Loucy (cell line): ENCODE data around the gene CASZ1.

Source experiments
- H2AFZ ChIP-seq: fragments of 200-600 bp; sonication (generic); 2 replicates; pipeline ENCODE4 v1.6.0; 2016; ENCODE audit warnings: antibody characterized with exemption, mild to moderate bottlenecking, low read length, moderate library complexity
- H3F3A ChIP-seq: fragments of 200-600 bp; 2 replicates; pipeline ENCODE4 v1.6.0; 2016; ENCODE audit warnings: antibody characterized with exemption, low read depth, mild to moderate bottlenecking
- H3K27me3 ChIP-seq: fragments of 200-600 bp; sonication (generic); 2 replicates; pipeline ENCODE4 v1.6.1; 2014; ENCODE audit warnings: low read length, mild to moderate bottlenecking; ENCODE audit not compliant: insufficient read depth, poor library complexity, severe bottlenecking
- H3K36me3 ChIP-seq: fragments of 200-600 bp; sonication (generic); 2 replicates; pipeline ENCODE4 v1.6.1; 2016; ENCODE audit warnings: low read length; ENCODE audit not compliant: insufficient read depth
- H3K4me1 ChIP-seq: fragments of 200-600 bp; sonication (generic); 2 replicates; pipeline ENCODE4 v1.5.1; 2014; ENCODE audit warnings: low read length, mild to moderate bottlenecking; ENCODE audit not compliant: insufficient read depth, poor library complexity, severe bottlenecking
- H3K4me2 ChIP-seq: fragments of 200-600 bp; sonication (generic); 2 replicates; pipeline ENCODE4 v1.6.0; 2014; ENCODE audit warnings: antibody characterized with exemption, low read length, low read depth, mild to moderate bottlenecking; ENCODE audit not compliant: poor library complexity, severe bottlenecking
- H3K4me3 ChIP-seq: fragments of 200-600 bp; sonication (generic); 2 replicates; pipeline ENCODE4 v1.5.1; 2014; ENCODE audit warnings: low read length, mild to moderate bottlenecking, mixed read lengths; ENCODE audit not compliant: poor library complexity, severe bottlenecking
- H3K79me2 ChIP-seq: fragments of 200-600 bp; sonication (generic); 2 replicates; pipeline ENCODE4 v1.6.1; 2014; ENCODE audit warnings: low read length; ENCODE audit not compliant: insufficient read depth
- H3K9ac ChIP-seq: fragments of 200-600 bp; sonication (generic); 2 replicates; pipeline ENCODE4 v1.6.0; 2014; ENCODE audit warnings: mild to moderate bottlenecking, low read depth, low read length, moderate library complexity; ENCODE audit not compliant: poor library complexity, severe bottlenecking
- H3K9me2 ChIP-seq: fragments of 200-600 bp; sonication (generic); replicated peaks from 2 replicates; pipeline ENCODE4 v1.6.1; 2016; ENCODE audit warnings: low read depth, low read length, mixed read lengths
- H3K9me3 ChIP-seq: fragments of 200-600 bp; sonication (generic); 2 replicates; pipeline ENCODE4 v1.6.1; 2014; ENCODE audit warnings: mild to moderate bottlenecking, antibody characterized with exemption, low read length, low read depth; ENCODE audit not compliant: insufficient read depth
- H4K20me1 ChIP-seq: fragments of 200-600 bp; sonication (generic); 2 replicates; pipeline ENCODE4 v1.6.0; 2014; ENCODE audit warnings: antibody characterized with exemption, low read length, mild to moderate bottlenecking; ENCODE audit not compliant: insufficient read depth, poor library complexity, severe bottlenecking
- CTCF ChIP-seq: fragments of 200-600 bp; sonication (generic); conservative IDR thresholded peaks from 2 replicates; pipeline ENCODE4 v1.5.1; 2014; ENCODE audit warnings: mild to moderate bottlenecking, antibody characterized with exemption, low read length
- EZH2phosphoT487 ChIP-seq: fragments of 200-600 bp; IDR thresholded peaks from 2 replicates; pipeline ENCODE4 v1.6.1; 2018; ENCODE audit warnings: antibody characterized with exemption, mild to moderate bottlenecking, moderate library complexity, borderline replicate concordance

CASZ1 gene

DNA sequence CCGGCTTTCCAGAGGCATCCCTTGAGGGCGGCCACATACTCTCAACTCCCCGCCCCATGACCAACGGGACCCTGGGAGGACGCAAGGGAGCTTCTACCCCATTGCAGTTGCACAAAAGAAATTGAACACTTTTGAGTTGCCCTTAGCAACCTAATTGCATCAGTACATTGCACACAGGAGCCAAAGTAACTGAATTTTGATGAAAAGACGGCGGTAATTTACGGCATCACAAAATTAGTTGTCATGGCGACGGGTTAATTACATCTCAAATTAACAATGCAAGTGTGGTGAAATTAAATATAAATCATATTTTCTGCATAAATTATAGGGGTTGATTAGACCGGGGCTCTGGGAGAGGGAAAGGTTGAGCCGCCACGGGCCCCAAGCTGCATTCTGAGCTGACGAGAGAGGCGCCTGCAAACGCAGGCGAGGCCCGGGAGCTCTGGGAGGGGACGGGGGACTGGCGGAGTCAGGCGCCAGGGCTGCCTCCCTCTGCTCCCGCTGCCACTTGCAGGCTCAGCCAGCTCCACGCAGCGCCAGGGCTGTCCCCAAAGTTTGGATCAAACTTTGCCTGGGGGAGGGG lies 61.4 kb downstream of the CASZ1 start:
- Histone ChIP-seq H3K9ac (no peak overlapping the region), H3K36me3 (no peaks in the 10 kb centered on the region), H3K4me3 (no peak overlapping the region), H2AFZ (no peak overlapping the region), H3K27me3 (no peaks in the 10 kb centered on the region), H3K4me1 (no peaks in the 10 kb centered on the region), H3K4me2 (no peak overlapping the region), H3F3A (no peaks in the 10 kb centered on the region), H3K9me2 (no peaks in the 10 kb centered on the region), H3K79me2 (no peaks in the 10 kb centered on the region), H4K20me1 (no peaks in the 10 kb centered on the region), H3K9me3 (no peaks in the 10 kb centered on the region)
- no peak for TF ChIP-seq CTCF
- no peak for TF ChIP-seq EZH2phosphoT487

DNA sequence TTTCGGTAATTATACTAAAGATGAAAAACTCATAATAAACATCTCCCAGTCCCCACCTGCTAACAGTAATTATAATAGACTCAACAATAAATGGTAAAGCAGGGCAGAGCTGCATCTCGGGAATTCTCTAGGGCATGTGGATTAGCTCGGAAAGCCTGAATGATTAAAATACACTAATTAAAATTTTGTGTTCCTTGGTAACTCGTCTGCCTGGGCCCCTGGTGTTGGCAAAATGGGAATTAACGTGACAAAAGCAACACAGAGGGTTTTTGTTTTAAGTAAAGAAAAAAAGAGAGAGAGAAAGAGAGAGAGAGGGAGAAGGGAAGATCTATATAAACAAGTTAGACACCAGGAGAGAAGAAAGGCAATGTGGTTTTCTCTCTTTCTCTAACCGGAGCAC lies 62.1 kb downstream of the CASZ1 start:
- Histone ChIP-seq H3K4me1 (no peaks in the 10 kb centered on the region), H4K20me1 (no peaks in the 10 kb centered on the region), H2AFZ (no peak overlapping the region), H3F3A (no peaks in the 10 kb centered on the region), H3K9me2 (no peaks in the 10 kb centered on the region), H3K79me2 (no peaks in the 10 kb centered on the region), H3K9me3 (no peaks in the 10 kb centered on the region), H3K4me3 (no peak overlapping the region), H3K36me3 (no peaks in the 10 kb centered on the region), H3K9ac (no peak overlapping the region), H3K4me2 (no peak overlapping the region), H3K27me3 (no peaks in the 10 kb centered on the region)
- no peak for TF ChIP-seq CTCF
- no peak for TF ChIP-seq EZH2phosphoT487

GRCh38 chr1:10733474-10734366 lies 62.7 kb downstream of the CASZ1 start:
- Histone ChIP-seq H3K4me2 (no peak overlapping the region), H3K9me3 (no peaks in the 10 kb centered on the region), H3K4me3 (no peak overlapping the region), H3K36me3 (no peaks in the 10 kb centered on the region), H3K9me2 (no peaks in the 10 kb centered on the region), H3F3A (no peaks in the 10 kb centered on the region), H2AFZ (no peak overlapping the region), H4K20me1 (no peaks in the 10 kb centered on the region), H3K79me2 (no peaks in the 10 kb centered on the region), H3K9ac (no peak overlapping the region), H3K4me1 (no peaks in the 10 kb centered on the region), H3K27me3 (no peaks in the 10 kb centered on the region)
- TF ChIP-seq EZH2phosphoT487 (no peak), CTCF (no peak)
